Adrenal gland (tissue), 12 donors: ENCODE results near the gene PYCR2. TPM values are rescaled to one million over a fixed set of nuclear protein-coding genes. Genes with fewer than 3 reads are reported as not detected.
"Not testable (repeated sequence)": the region's sequence is repeated elsewhere in the genome, so short reads cannot be mapped to it uniquely, and the experiment has no call there.

Experiments
- DNase-seq, 7 donors: peaks; one replicate each; pipeline ENCODE4 v3.0.0-alpha.2; 2019 to 2020
- H3K27ac ChIP-seq, 5 donors: fragments of 200-600 bp; sonication (generic) in 4 of 5; 1 replicate in 3 of 5; 2 replicates in 2 of 5; pipeline versions ENCODE4 v1.5.1 to v1.8.0; 2016 to 2020; ENCODE audit warnings: mild to moderate bottlenecking in 1 of 5
- H3K27me3 ChIP-seq: fragments of 200-600 bp; 2 replicates; pipeline ENCODE4 v1.8.0; 2021
- H3K36me3 ChIP-seq, 2 donors: fragments of 200-600 bp; replicated peaks in 1 of 2; 1 replicate in 1 of 2; 2 replicates in 1 of 2; pipeline versions ENCODE4 v1.5.1 to v1.8.0; 2018 to 2022
- H3K4me1 ChIP-seq, 2 donors: fragments of 200-600 bp; replicated peaks in 1 of 2; 1 replicate in 1 of 2; 2 replicates in 1 of 2; pipeline versions ENCODE4 v1.5.1 to v1.8.0; 2018 to 2021
- H3K4me3 ChIP-seq, 4 donors: fragments of 200-600 bp; sonication (generic) in 3 of 4; one replicate each; pipeline ENCODE4 v1.5.1; 2016 to 2018
- H3K9me3 ChIP-seq, 3 donors: fragments of 200-600 bp; sonication (generic) in 1 of 3; replicated peaks in 1 of 3; 1 replicate in 2 of 3; 2 replicates in 1 of 3; pipeline versions ENCODE4 v1.5.1 to v1.8.0; 2016 to 2021
- POLR2A ChIP-seq, 2 donors: fragments of 450-650 bp; IDR thresholded peaks; one replicate each; pipeline ENCODE4 v1.6.1; 2017; ENCODE audit warnings: antibody characterized with exemption in 2 of 2, mild to moderate bottlenecking in 2 of 2, moderate library complexity in 1 of 2
- WGBS, 4 donors: extraction: QIAGEN DNeasy Blood & Tissue Kit in 2 of 4; methylation state at CpG; one replicate each; pipeline versions ENCODE4 v1.1.5 to v1.1.7; 2013 to 2017; 5-methylcytosine and 5-hydroxymethylcytosine counted together
- intact Hi-C, 2 donors: fragments of 100-400 bp; cut with DNase I; formaldehyde crosslinking; loops; one replicate each; pipeline versions ENCODE4 v1.14.1 to v1.15.0; 2022 to 2023
- polyA plus RNA-seq, 3 donors: library from polyadenylated mRNA; stranded (reverse); fragments of 200-250 nt in 2 of 3; fragments of 350-450 nt in 1 of 3; fragmentation: Illumina TruSeq in 1 of 3; extraction: RNeasy Lipid Tissue Mini Kit (QIAGEN cat#74804) in 1 of 3; gene quantifications; one replicate each; pipeline ENCODE4 v1.2.3, GENCODE V29; 2013 to 2014
- total RNA-seq, 9 donors: library from RNA; depleted of rRNA in 4 of 9; stranded (reverse); fragments of >200 nt in 4 of 9; fragments of 120-200 nt in 1 of 9; fragmentation: NEBNext Ultra II Directional in 1 of 9; extraction: Animal tissue kit (Norgen Biotek cat#: 25700) in 1 of 9; gene quantifications; one replicate each; pipeline versions ENCODE4 v1.1.0 to v1.2.4, GENCODE V29; 2013 to 2023
- TF ChIP-seq, protein P1 (sequence below), 6 experiments: fragments of 450-650 bp in 4 of 6; fragments of 200-600 bp in 2 of 6; sonication (generic) in 1 of 6; IDR thresholded peaks; 1 replicate in 5 of 6; 2 replicates in 1 of 6; pipeline versions ENCODE4 v1.5.1 to v1.8.0; 2016 to 2021; ENCODE audit warnings: antibody characterized with exemption in 6 of 6, mild to moderate bottlenecking in 2 of 6, moderate library complexity in 1 of 6
- donor health status: healthy with polysubstance abuse.
- donor health status: Bipolar disorder and iron deficiency.
- donor health status: DM: yes; HTN: yes; CAD: no.
- donor health status: DM: no; HTN: no; CAD: no.
- donor health status: DM: no; HTN: no; CAD: no.
- donor health status: DM: yes; HTN: yes; CAD: no.

PYCR2 gene
- total and polyA plus RNA-seq, 12 donors, result 76.0 to 135 (median 84.2) TPM

DNA sequence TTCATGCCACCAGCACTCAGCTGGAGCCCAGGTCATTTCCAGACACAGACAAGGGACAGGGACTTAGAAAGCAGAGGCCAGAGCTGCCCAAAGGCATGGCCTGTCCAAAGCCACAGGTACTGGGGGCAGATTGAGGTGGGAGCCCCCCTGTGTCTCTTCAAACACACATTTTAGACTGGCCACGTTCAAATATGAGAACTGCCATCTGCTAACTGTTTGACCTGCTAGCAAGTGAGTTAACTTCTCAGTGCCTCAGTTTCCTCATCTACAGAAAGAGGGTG is 17.8 kb upstream of the PYCR2 start:
- 52 to 83% (median 61%) methylated on average over 1 of the region's 1 CpG for WGBS, 4 donors
- intact Hi-C loops, result no loop called here
- H3K27me3 ChIP-seq, result no peaks in the 10 kb centered on the region
- H3K4me1 ChIP-seq, result peaks cover 0 to 9% of the 10 kb centered on the region in 2 donors
- no peak overlapping the region for H3K4me3 ChIP-seq
- TF ChIP-seq, protein P1, sequence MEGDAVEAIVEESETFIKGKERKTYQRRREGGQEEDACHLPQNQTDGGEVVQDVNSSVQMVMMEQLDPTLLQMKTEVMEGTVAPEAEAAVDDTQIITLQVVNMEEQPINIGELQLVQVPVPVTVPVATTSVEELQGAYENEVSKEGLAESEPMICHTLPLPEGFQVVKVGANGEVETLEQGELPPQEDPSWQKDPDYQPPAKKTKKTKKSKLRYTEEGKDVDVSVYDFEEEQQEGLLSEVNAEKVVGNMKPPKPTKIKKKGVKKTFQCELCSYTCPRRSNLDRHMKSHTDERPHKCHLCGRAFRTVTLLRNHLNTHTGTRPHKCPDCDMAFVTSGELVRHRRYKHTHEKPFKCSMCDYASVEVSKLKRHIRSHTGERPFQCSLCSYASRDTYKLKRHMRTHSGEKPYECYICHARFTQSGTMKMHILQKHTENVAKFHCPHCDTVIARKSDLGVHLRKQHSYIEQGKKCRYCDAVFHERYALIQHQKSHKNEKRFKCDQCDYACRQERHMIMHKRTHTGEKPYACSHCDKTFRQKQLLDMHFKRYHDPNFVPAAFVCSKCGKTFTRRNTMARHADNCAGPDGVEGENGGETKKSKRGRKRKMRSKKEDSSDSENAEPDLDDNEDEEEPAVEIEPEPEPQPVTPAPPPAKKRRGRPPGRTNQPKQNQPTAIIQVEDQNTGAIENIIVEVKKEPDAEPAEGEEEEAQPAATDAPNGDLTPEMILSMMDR (IDR thresholded peaks at IDR 0.05), result no peak
- no peak for TF ChIP-seq POLR2A (IDR thresholded peaks at IDR 0.05)
- no peak for DNase-seq
- no peaks in the 10 kb centered on the region for H3K9me3 ChIP-seq
- H3K36me3 ChIP-seq, result no peaks in the 10 kb centered on the region
- H3K27ac ChIP-seq, result no peak overlapping the region

DNA sequence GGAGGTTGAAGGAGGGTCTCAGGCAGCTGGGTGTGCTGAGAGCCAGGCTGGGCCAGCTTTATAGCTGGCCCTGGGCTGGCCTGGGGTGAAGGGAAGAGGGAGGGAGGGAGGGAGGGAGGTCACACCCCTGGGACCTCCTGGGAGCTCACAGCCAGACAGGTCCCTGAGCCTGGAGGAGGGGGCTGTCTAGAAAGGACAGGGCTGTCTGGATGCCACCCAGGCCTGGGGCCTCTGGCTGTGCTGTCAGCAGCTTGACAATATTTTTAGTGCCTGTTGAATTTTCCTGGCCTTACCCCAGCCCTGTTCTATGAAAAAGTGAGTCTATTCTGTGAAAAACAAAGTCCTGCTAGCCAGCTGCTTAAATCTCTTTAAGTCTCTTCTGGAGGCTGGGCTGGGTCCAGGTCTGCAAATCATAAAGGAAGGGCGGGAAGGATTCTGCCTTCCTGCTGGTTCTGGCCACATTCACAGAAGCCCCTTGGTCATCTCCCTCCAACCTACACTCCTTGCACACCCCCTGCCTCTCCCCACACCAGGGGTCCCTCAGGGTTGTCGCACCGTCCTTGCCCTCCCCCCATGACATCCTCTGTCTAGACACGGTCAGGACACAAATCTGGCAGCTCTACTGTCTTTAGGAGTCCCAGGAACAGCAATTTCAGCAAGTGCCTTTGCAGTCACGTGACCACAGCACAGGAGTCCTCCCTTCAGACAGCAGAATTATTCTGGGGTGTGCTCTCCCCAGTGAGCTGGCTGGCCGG is 17.3 kb upstream of the PYCR2 start, which contains the start of gene LEFTY2:
LEFTY2 (minus strand) TSS at position 34 of the 755 bp plus-strand sequence. CDS start 80 bp downstream, outside the sequence.
- Histone ChIP-seq H3K36me3 (no peaks in the 10 kb centered on the region), H3K27me3 (no peaks in the 10 kb centered on the region), H3K4me1 (peaks cover 0 to 9% of the 10 kb centered on the region in 2 donors), H3K27ac (no peak within 1 kb of the TSS), H3K9me3 (no peaks in the 10 kb centered on the region), H3K4me3 (no peak within 1 kb of the TSS)
- no peak for DNase-seq
- intact Hi-C loops, result no loop called here
- TF ChIP-seq, protein P1 (IDR thresholded peaks at IDR 0.05), result no peak
- no peak for TF ChIP-seq POLR2A (IDR thresholded peaks at IDR 0.05)
- WGBS, 4 donors, result 65 to 76% (median 73%) methylated on average over 4 to 6 of the region's 6 CpGs

DNA sequence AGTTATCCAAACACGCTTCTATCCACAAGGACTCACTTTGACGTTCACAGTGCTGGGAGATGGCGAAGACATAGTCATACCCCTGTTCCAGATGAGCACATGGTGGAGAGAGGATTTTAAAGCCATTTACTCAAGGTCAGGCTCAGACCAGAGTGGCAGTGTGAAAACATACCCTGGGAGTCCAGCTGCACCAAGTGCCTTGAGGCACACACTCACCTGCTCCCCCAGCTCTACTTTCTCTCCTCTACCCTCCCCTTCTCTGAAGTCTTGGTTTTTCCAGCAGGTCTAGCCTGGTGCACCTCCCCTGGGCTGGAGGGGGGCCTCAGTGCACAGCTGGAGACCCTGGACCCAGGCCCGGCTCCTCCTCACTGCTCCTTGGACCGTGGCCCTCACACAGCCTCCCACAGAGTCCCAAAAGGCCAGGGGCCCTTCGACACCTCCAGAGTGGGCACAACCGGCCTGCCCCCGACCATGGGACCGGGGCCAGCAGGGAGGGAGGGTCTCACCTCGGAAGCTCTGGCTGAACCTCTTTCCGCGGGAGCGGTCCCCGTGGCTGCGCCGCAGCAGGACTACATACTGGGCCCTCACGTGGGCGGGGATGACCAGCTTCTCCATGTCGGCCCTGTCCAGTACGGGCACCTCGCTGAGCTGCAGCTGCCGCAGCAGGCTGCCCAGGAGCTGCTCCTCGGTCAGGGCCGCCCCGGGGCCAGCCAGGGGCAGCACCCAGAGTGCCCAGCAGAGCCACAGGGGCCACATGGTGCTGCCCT is 16.5 kb upstream of the PYCR2 start:
- no peak overlapping the region for H3K4me3 ChIP-seq
- intact Hi-C loops, result no loop called here
- DNase-seq, result no peak

DNA sequence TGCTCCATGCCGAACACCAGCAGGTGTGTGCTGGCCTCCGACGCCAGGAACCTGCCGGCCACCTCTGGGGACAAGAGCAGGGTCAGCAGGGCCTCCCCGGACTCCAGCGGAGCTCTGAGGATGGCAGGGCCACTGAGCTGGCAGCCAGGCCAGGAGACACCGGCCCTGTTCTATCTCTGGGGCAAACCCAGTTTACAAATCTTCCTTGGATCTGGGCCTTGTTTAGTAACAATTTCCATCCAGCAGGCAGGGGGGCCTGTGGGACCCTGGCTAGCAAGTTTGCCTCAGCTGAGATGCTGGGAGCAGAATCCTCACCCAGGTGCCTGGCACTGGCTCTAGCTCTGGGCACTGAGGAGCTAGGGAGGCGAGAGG is 15.9 kb upstream of the PYCR2 start:
- H3K4me3 ChIP-seq, result peak overlapping the region in 1 of 4 donors; percentile 23
- H3K27ac ChIP-seq, H3K36me3 ChIP-seq, H3K27me3 ChIP-seq, intact Hi-C loops, DNase-seq, H3K9me3 ChIP-seq, H3K4me1 ChIP-seq: not testable (repeated sequence)
- 53 to 100% (median 60%) methylated on average over 1 to 8 of the region's 8 CpGs for WGBS, 4 donors

More for the DNA sequence above, 16.5 kb upstream of the PYCR2 start:
- peaks cover 0 to 9% of the 10 kb centered on the region in 2 donors for H3K4me1 ChIP-seq
- no peak overlapping the region for H3K27ac ChIP-seq
- no peaks in the 10 kb centered on the region for H3K27me3 ChIP-seq
- no peaks in the 10 kb centered on the region for H3K36me3 ChIP-seq
- no peak for TF ChIP-seq POLR2A (IDR thresholded peaks at IDR 0.05)
- TF ChIP-seq, protein P1 (IDR thresholded peaks at IDR 0.05), result no peak
- 85 to 98% (median 88%) methylated on average over 5 to 25 of the region's 25 CpGs for WGBS, 4 donors
- H3K9me3 ChIP-seq, result no peaks in the 10 kb centered on the region

DNA sequence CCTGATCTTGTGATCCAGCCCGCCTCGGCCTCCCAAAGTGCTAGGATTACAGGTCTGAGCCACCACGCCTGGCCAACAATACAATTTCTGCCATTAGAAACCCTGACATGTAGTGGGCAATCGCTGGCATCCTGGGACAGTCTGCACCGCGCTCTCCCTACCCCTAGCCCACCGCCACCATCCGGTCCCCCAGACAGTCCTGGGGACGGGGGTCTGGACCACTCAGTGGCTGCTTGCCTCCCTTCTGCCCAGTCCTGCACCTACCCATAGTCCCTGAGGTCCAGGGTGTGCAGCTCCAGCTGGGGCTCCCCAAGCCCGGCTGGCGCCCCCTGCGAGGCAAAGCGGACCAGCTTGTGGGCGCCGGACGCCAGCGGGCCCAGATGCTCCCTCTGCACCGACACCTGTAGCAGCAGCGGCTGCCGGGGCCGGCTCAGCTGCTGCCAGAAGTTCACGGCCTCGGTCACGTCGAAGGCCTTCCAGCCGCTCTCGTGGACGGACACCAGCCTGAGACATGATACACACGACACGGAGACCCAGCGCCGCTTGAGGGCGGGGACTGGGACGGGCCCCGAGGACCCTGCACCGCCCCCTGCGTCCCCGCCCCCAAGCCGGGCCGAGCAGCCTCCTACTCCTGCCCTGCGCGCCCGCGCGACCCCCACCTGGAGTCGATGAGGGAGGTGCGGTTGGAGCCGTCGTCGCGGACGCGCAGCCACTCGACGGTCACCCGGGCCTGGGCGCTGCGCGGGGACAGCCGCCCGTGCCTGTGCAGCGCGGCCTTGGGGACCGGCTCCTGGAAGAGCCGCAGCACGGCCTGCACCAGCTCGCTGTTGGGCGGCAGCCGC is 15.3 kb upstream of the PYCR2 start:
- DNase-seq, result peak in 2 of 7 donors; percentile 22 to 28
- intact Hi-C loops, H3K27me3 ChIP-seq, H3K9me3 ChIP-seq, H3K27ac ChIP-seq, H3K36me3 ChIP-seq, H3K4me1 ChIP-seq: not testable (repeated sequence)
- H3K4me3 ChIP-seq, result peak overlapping the region in 1 of 4 donors; percentile 23
- WGBS, 4 donors, result 33 to 95% (median 40%) methylated on average over 9 to 60 of the region's 69 CpGs
